Testis (tissue), 2 donors: ENCODE measurements around the gene CDKAL1.

ENCODE experiments used
- CTCF ChIP-seq, 3 experiments: fragments of 450-650 bp in 2 of 3; fragments of 200-600 bp in 1 of 3; sonication (generic) in 1 of 3; IDR thresholded peaks; one replicate each; pipeline ENCODE4 v1.5.1; 2016 to 2019; ENCODE audit warnings: antibody characterized with exemption in 3 of 3, mild to moderate bottlenecking in 2 of 3, moderate library complexity in 1 of 3
- POLR2A ChIP-seq: fragments of 450-650 bp; IDR thresholded peaks from one replicate; pipeline ENCODE4 v1.6.1; 2017; ENCODE audit warnings: antibody characterized with exemption, mild to moderate bottlenecking, moderate library complexity

GRCh38 chr6:20841806-20842205 lies 307.5 kb downstream of the CDKAL1 start:
- TF ChIP-seq CTCF (IDR thresholded peaks at IDR 0.05) (no peak), POLR2A (no peak)
